Tibial nerve (tissue), 3 donors: Measurements from ENCODE around the gene POLH.

ENCODE experiments used
- POLR2A ChIP-seq, 2 donors: fragments of 450-650 bp; IDR thresholded peaks; one replicate each; pipeline ENCODE4 v1.6.1; 2017; ENCODE audit warnings: antibody characterized with exemption in 2 of 2, mild to moderate bottlenecking in 2 of 2, moderate library complexity in 2 of 2
- TF ChIP-seq, protein P1 (sequence below), 5 experiments: fragments of 200-600 bp in 3 of 5; fragments of 450-650 bp in 2 of 5; sonication (generic) in 3 of 5; IDR thresholded peaks; one replicate each; pipeline ENCODE4 v1.5.1; 2016 to 2019; ENCODE audit warnings: antibody characterized with exemption in 5 of 5, mild to moderate bottlenecking in 3 of 5, moderate library complexity in 2 of 5

DNA sequence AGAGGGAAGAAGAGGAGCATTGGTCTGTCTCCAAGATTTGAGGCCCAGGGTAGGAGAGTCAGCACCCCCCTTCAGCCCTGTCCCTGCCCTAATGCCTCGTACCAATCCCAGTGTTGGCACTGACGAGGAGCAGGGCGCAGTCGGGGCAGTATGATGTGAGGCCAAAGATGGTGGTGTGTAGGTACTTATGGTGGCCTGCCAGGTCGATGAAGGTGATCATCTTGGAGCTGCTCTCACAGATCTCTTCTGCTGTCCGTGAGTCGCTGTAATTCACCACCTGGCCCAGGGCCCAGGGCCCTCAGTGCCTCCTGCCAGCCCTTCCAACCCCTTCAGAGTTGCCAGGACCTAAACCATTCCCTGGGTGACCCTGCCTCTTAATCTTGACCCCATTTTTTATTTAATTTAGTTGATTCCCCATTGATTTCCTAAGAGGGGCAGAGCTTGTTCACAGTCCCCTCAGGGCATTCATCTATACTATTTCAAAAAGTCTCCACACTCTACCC is 48.9 kb downstream of the POLH start:
- TF ChIP-seq, protein P1, sequence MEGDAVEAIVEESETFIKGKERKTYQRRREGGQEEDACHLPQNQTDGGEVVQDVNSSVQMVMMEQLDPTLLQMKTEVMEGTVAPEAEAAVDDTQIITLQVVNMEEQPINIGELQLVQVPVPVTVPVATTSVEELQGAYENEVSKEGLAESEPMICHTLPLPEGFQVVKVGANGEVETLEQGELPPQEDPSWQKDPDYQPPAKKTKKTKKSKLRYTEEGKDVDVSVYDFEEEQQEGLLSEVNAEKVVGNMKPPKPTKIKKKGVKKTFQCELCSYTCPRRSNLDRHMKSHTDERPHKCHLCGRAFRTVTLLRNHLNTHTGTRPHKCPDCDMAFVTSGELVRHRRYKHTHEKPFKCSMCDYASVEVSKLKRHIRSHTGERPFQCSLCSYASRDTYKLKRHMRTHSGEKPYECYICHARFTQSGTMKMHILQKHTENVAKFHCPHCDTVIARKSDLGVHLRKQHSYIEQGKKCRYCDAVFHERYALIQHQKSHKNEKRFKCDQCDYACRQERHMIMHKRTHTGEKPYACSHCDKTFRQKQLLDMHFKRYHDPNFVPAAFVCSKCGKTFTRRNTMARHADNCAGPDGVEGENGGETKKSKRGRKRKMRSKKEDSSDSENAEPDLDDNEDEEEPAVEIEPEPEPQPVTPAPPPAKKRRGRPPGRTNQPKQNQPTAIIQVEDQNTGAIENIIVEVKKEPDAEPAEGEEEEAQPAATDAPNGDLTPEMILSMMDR (IDR thresholded peaks at IDR 0.05), result no peak
- TF ChIP-seq POLR2A (IDR thresholded peaks at IDR 0.05), result no peak
